Hematopoietic multipotent progenitor cell treated with erythropoietin and hydrocortisone succinate and interleukin-3 and kit ligand, for 17 days (in vitro differentiated cells): ENCODE results near the gene ARHGAP18.

Experiments
- DNase-seq: peaks from one replicate; pipeline ENCODE4 v3.0.0-alpha.2; 2015; ENCODE audit warnings: low spot score

The ARHGAP18 gene

GRCh38 chr6:129725341-129725740, 15.4 kb upstream of the ARHGAP18 start:
- DNase-seq, result no peak

- DNase-seq, result no peak
Observed at GRCh38 chr6:129719692-129720091, 9.7 kb upstream of the ARHGAP18 start.

DNA sequence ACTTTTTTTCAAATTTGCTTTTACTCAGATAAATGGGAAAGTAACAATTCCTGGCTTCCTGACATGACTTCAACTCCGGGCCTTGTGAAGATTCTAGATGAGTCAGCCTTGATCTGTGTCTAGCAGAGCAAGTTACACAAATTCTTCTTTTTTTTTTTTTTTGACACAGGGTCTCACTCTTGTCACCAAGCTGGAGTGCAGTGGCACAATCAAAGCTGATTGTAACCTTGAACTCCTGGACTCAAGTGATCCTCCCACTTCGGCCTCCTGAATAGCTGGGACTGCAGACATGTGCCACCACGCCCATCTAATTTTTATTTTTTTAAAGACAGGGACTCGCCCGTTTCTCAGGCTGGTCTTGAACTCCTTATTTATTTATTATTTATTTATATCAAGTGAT, 7.3 kb upstream of the ARHGAP18 start:
- DNase-seq, result no peak

DNA sequence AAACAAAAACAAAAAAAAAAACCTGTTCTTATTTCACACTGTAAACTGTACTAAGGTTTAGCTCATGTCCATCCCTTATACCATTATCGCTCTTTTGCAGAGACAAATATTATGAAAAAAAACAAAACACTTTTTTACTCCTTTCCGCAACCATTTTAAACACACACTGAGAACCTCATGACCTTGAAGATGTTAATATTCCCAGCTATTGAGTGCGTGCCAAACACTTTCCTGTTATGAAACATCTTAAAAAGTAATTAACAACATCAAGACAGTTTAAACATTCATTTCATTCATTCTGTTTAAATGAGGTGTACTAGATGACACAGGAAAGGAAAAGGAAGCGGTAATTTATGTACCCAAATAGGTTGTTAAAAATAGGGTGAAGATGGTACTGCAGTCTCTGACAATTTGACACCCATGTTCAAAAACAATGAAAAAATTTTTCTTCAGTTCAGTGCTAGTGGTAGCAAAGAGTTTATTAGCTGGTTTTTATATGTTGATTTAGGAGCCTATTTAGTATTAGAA, 3.9 kb upstream of the ARHGAP18 start:
- no peak for DNase-seq

DNA sequence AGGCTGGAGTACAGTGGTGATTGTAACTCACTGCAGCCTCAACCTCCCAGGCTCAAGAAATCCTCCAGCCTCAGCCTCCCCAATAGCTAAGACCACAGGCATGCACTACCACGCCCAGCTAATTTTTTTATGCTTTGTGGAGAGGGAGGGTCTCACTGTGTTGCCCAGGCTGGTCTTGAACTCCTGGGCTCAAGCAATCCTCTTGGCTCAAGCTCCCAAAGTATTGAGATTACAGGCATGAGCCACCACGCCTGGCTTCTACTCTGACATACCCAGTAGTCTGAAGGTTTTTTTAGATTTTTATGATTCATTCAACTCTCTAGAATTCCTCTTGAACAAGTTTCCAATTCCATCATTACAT, 1.3 kb upstream of the ARHGAP18 start:
- no peak for DNase-seq

GRCh38 chr6:129710450-129711270, 683 bp upstream of the ARHGAP18 start:
- no peak for DNase-seq

GRCh38 chr6:129709196-129709768, 695 bp downstream of the ARHGAP18 start:
- no peak for DNase-seq

GRCh38 chr6:129708496-129709195, 1.3 kb downstream of the ARHGAP18 start:
- no peak for DNase-seq

- no peak for DNase-seq
Observed at GRCh38 chr6:129707882-129708495, 2.0 kb downstream of the ARHGAP18 start.

DNA sequence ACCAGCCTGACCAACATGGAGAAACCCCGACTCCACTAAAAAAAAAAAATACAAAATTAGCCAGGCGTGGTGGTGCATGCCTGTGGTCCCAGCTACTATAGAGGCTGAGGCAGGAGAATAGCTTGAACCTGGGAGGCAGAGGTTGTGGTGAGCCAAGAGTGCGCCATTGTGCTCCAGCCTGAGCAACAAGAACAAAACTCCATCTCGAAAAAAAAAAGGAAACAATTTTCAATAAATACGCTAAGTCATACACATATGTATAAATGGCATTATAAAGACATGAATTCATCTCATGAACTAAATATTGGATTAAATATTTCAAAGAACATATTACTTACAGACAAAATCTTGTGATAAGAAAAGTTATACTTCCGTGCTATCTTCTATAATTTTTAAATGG, 2.9 kb downstream of the ARHGAP18 start:
- DNase-seq, result no peak

- no peak for DNase-seq
Observed at GRCh38 chr6:129705212-129705611, 4.8 kb downstream of the ARHGAP18 start.

GRCh38 chr6:129704708-129705107, 5.3 kb downstream of the ARHGAP18 start:
- DNase-seq, result no peak

- no peak for DNase-seq
Observed at GRCh38 chr6:129701721-129702455, 8.1 kb downstream of the ARHGAP18 start.

GRCh38 chr6:129700666-129701065, 9.3 kb downstream of the ARHGAP18 start:
- DNase-seq, result no peak

DNA sequence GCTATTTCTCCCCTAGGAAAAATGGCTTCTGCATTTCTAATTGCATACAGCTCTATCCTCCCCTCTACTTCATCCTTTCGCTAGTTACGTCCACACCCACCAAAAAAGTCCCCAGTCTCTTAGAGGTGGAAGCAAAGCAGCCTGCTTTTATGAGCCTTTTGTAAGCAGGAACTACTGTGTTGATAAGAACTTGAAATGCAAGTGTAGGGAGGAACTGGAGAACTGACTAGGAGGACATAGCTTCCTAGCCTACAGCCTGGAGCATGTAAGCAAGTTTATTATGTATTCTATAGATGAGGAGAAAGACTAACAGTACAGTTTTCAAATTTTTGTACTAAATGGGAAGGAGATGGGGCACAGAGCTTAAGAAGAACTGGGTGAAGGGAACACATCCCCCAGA, 10.3 kb downstream of the ARHGAP18 start:
- DNase-seq, result no peak

GRCh38 chr6:129698430-129698829, 11.5 kb downstream of the ARHGAP18 start:
- no peak for DNase-seq

GRCh38 chr6:129697788-129698187, 12.2 kb downstream of the ARHGAP18 start:
- DNase-seq, result no peak

- no peak for DNase-seq
Observed at GRCh38 chr6:129696843-129697242, 13.1 kb downstream of the ARHGAP18 start.

- DNase-seq, result no peak
Observed at GRCh38 chr6:129696028-129696418, 14.0 kb downstream of the ARHGAP18 start.

DNA sequence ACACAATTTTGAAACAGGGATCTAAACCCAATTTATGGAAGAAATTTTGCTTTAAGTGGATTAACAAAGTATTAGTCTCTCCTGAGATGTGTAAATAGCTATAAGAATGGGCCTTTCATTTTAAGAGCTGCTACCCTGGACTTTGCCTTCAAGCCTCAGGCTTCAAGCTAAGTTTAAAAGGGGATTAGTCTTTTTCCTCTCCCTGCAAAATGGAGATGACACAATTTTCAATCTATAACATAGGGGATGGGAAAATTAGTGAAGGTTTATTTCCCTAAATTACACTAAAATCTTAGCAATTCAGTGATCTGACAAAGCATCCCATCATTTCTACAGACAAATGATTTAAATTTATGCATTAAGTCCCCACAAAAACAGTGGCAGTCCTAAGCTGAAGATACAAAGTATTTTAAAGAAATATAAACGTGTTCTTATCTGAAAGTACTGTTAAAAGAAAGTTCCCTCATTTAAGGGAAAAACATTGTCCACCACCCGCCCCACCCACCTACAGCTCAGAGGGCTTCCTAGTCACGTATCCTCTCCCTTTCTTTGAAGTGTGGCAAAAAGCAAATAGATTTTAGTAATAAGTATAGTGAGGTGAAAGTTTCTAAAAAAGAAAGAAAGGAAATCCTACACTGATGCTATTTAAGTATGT, 14.5 kb downstream of the ARHGAP18 start:
- no peak for DNase-seq

DNA sequence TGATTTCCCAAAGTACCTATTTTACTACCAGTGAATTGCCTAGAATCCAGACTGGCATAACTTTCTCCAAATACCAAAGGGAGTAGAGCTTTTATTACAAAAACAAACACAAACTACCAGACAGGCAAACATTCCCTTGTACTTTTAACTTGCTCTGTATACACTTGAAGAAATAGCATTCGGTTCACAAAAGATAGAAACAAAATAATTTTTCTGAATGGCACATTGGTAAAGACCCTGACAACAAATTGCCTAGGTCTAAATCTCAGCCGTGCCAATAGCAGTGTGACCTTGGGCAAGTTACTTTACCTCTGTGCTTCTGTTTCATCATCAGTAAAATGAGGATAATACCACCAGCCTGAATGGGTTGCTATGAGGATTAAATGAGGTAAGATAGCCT, 15.9 kb downstream of the ARHGAP18 start:
- no peak for DNase-seq
